ENCODE data around the gene PLXNA4. TPM values are rescaled to one million over a fixed set of nuclear protein-coding genes. Genes with fewer than 3 reads are reported as not detected.

PLXNA4 gene
- polyA plus RNA-seq, 2 of the 4 experiments (the other 2 are of a cell fraction) = 0.12 to 0.34 TPM

GRCh38 chr7:132417103-132417906, 159.0 kb downstream of the PLXNA4 start:
- ATAC-seq (no peak), FAIRE-seq (no peak), DNase-seq (ENCODE audit: low read depth in 1 of 2, low spot score in 1 of 2) (no peak)
- Histone ChIP-seq H3K9me3 (no peaks in the 10 kb centered on the region), H3K4me3 (no peak overlapping the region), H3K27ac (no peak overlapping the region), H3K4me1 (no peaks in the 10 kb centered on the region), H3K4me2 (no peak overlapping the region)
- WGBS (ENCODE audit: missing lambda C conversion rate) = 32% methylated on average over 9 of the region's 9 CpGs
- ChIA-PET POLR2A (no interaction called here), CTCF (no interaction called here)
- TF ChIP-seq EHMT2 (IDR thresholded peaks at IDR 0.05; ENCODE audit: low read depth) (no peak), ELK1 (IDR thresholded peaks at IDR 0.05; ENCODE audit: low read depth, low read length) (no peak), EP300 (IDR thresholded peaks at IDR 0.05) (no peak), HOXB5 (CRISPR knock-in tag; IDR thresholded peaks at IDR 0.05) (no peak), MAFK (IDR thresholded peaks at IDR 0.05; ENCODE audit: partially characterized antibody) (no peak), EHF (CRISPR knock-in tag; IDR thresholded peaks at IDR 0.05) (no peak), CHD4 (IDR thresholded peaks at IDR 0.05; ENCODE audit: borderline replicate concordance) (no peak), ZNF302 (CRISPR knock-in tag; IDR thresholded peaks at IDR 0.05) (no peak), BHLHE40 (IDR thresholded peaks at IDR 0.05; ENCODE audit: low read depth, low read length) (no peak), CEBPB (IDR thresholded peaks at IDR 0.05) (no peak), HEYL (CRISPR knock-in tag; IDR thresholded peaks at IDR 0.05) (no peak), GATA3 (IDR thresholded peaks at IDR 0.05; ENCODE audit: borderline replicate concordance) (no peak), TP53 (CRISPR knock-in tag; IDR thresholded peaks at IDR 0.05) (no peak), SREBF2 (IDR thresholded peaks at IDR 0.05) (no peak), HOXA7 (CRISPR knock-in tag; IDR thresholded peaks at IDR 0.05) (no peak), CHD2 (IDR thresholded peaks at IDR 0.05; ENCODE audit: low read length, partially characterized antibody) (no peak), PBX3 (IDR thresholded peaks at IDR 0.05) (no peak), FOSB (CRISPR knock-in tag; IDR thresholded peaks at IDR 0.05) (no peak)
- TF ChIP-seq, protein P1, sequence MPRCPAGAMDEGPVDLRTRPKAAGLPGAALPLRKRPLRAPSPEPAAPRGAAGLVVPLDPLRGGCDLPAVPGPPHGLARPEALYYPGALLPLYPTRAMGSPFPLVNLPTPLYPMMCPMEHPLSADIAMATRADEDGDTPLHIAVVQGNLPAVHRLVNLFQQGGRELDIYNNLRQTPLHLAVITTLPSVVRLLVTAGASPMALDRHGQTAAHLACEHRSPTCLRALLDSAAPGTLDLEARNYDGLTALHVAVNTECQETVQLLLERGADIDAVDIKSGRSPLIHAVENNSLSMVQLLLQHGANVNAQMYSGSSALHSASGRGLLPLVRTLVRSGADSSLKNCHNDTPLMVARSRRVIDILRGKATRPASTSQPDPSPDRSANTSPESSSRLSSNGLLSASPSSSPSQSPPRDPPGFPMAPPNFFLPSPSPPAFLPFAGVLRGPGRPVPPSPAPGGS (IDR thresholded peaks at IDR 0.05) = no peak
- TF ChIP-seq, protein P2, sequence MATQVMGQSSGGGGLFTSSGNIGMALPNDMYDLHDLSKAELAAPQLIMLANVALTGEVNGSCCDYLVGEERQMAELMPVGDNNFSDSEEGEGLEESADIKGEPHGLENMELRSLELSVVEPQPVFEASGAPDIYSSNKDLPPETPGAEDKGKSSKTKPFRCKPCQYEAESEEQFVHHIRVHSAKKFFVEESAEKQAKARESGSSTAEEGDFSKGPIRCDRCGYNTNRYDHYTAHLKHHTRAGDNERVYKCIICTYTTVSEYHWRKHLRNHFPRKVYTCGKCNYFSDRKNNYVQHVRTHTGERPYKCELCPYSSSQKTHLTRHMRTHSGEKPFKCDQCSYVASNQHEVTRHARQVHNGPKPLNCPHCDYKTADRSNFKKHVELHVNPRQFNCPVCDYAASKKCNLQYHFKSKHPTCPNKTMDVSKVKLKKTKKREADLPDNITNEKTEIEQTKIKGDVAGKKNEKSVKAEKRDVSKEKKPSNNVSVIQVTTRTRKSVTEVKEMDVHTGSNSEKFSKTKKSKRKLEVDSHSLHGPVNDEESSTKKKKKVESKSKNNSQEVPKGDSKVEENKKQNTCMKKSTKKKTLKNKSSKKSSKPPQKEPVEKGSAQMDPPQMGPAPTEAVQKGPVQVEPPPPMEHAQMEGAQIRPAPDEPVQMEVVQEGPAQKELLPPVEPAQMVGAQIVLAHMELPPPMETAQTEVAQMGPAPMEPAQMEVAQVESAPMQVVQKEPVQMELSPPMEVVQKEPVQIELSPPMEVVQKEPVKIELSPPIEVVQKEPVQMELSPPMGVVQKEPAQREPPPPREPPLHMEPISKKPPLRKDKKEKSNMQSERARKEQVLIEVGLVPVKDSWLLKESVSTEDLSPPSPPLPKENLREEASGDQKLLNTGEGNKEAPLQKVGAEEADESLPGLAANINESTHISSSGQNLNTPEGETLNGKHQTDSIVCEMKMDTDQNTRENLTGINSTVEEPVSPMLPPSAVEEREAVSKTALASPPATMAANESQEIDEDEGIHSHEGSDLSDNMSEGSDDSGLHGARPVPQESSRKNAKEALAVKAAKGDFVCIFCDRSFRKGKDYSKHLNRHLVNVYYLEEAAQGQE (IDR thresholded peaks at IDR 0.05) = no peak

GRCh38 chr7:132416395-132416794, 159.9 kb downstream of the PLXNA4 start:
- DNase-seq (ENCODE audit: low read depth in 1 of 2, low spot score in 1 of 2) (no peak), ATAC-seq (no peak), FAIRE-seq (no peak)
- Histone ChIP-seq H3K4me1 (no peaks in the 10 kb centered on the region), H3K4me3 (no peak overlapping the region), H3K9me3 (no peaks in the 10 kb centered on the region), H3K27ac (no peak overlapping the region), H3K4me2 (no peak overlapping the region)
- TF ChIP-seq CEBPB (IDR thresholded peaks at IDR 0.05) (no peak), ZC3H11A (IDR thresholded peaks at IDR 0.05) (no peak), MYC (IDR thresholded peaks at IDR 0.05; ENCODE audit: borderline replicate concordance, low read length) (no peak), KDM1A (IDR thresholded peaks at IDR 0.05; ENCODE audit: low read depth) (no peak)
- WGBS (ENCODE audit: missing lambda C conversion rate) = 9% methylated on average over 2 of the region's 2 CpGs
- CTCF ChIA-PET = no interaction called here
- POLR2A ChIA-PET = no interaction called here

All from A549 (cell line).